Upper lobe of left lung (tissue), 6 donors: ENCODE results near the gene CPLANE1. TPM values are rescaled to one million over a fixed set of nuclear protein-coding genes. Genes with fewer than 3 reads are reported as not detected.

Experiments
- ATAC-seq, 2 donors: fragments of 200-7000 bp; cut with Tn5 transposase; one replicate each; pipeline ENCODE4 v1.9.1; 2022; ENCODE audit warnings: mild to moderate bottlenecking in 2 of 2, moderate library complexity in 2 of 2; ENCODE audit not compliant: low FRiP score in 2 of 2
- DNase-seq, 2 donors: peaks; one replicate each; pipeline ENCODE4 v3.0.0-alpha.2; 2019 to 2020
- H3K27ac ChIP-seq, 4 donors: fragments of 200-600 bp; sonication (generic); one replicate each; pipeline ENCODE4 v1.5.1; 2016 to 2019
- H3K27me3 ChIP-seq, 4 donors: fragments of 200-600 bp; sonication (generic); one replicate each; pipeline ENCODE4 v1.5.1; 2017 to 2019
- H3K36me3 ChIP-seq, 4 donors: fragments of 200-600 bp; sonication (generic); one replicate each; pipeline ENCODE4 v1.5.1; 2016 to 2019
- H3K4me1 ChIP-seq, 4 donors: fragments of 200-600 bp; sonication (generic); one replicate each; pipeline ENCODE4 v1.5.1; 2018 to 2019
- H3K4me3 ChIP-seq, 4 donors: fragments of 200-600 bp; sonication (generic); one replicate each; pipeline ENCODE4 v1.5.1; 2017 to 2019; ENCODE audit warnings: mild to moderate bottlenecking in 2 of 4, moderate library complexity in 1 of 4
- H3K9me3 ChIP-seq, 4 donors: fragments of 200-600 bp; sonication (generic); one replicate each; pipeline ENCODE4 v1.5.1; 2018 to 2019
- EP300 ChIP-seq, 4 donors: sonication (generic); formaldehyde crosslinking; IDR thresholded peaks; one replicate each; pipeline ENCODE4 v1.5.1; 2017; ENCODE audit warnings: antibody characterized with exemption in 4 of 4, control low read depth in 2 of 4
- POLR2A ChIP-seq, 4 donors: fragments of 450-650 bp; IDR thresholded peaks; one replicate each; pipeline ENCODE4 v1.5.1; 2016 to 2017; ENCODE audit warnings: antibody characterized with exemption in 4 of 4, mild to moderate bottlenecking in 2 of 4
- POLR2AphosphoS5 ChIP-seq, 2 donors: sonication (generic); formaldehyde crosslinking; IDR thresholded peaks; one replicate each; pipeline ENCODE4 v1.5.1; 2017; ENCODE audit warnings: antibody characterized with exemption in 2 of 2
- WGBS, 2 donors: methylation state at CpG; one replicate each; pipeline ENCODE4 v1.1.5; 2017 to 2018; 5-methylcytosine and 5-hydroxymethylcytosine counted together
- total RNA-seq, 6 donors: library from RNA; depleted of rRNA in 4 of 6; stranded (reverse); fragments of >200 nt in 4 of 6; gene quantifications; one replicate each; pipeline versions ENCODE4 v1.1.0 to v1.2.1, GENCODE V29; 2016 to 2021
- TF ChIP-seq, protein P1 (sequence below), 6 experiments: fragments of 450-650 bp in 4 of 6; fragments of 200-600 bp in 2 of 6; sonication (generic) in 2 of 6; IDR thresholded peaks; one replicate each; pipeline ENCODE4 v1.5.1; 2016 to 2019; ENCODE audit warnings: antibody characterized with exemption in 6 of 6
- donor health status: DM: no; HTN: no; CAD: no; lungs with moderate emphysema.
- donor health status: DM: no; HTN: yes; CAD: no; lungs with severe emphysema.

Gene CPLANE1
- total RNA-seq, 6 donors from 2014 or later: 15.5 to 58.0 (median 27.5) TPM

DNA sequence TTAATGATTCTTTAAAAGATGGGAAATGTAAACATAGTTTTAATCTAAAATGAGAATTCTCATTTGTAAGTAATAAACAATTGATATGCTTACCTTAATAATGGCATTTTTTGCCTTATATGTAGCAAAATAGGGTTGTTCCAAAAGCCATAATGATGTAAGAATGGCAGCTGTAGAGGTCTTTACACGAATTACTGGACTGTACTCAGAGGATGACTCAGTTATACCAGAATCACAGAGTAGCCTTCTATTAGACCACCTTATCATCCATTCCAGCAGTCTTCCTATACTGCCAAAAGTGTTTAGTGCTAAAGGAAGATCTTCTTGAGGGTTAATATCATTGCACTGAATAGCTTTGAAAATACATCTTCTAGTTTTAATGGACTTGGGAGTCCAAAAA lies 66.5 kb downstream of the CPLANE1 start:
- H3K4me1 ChIP-seq: no peaks in the 10 kb centered on the region
- WGBS, 2 donors: 77 to 78% methylated on average over 1 of the region's 1 CpG
- TF ChIP-seq, protein P1, sequence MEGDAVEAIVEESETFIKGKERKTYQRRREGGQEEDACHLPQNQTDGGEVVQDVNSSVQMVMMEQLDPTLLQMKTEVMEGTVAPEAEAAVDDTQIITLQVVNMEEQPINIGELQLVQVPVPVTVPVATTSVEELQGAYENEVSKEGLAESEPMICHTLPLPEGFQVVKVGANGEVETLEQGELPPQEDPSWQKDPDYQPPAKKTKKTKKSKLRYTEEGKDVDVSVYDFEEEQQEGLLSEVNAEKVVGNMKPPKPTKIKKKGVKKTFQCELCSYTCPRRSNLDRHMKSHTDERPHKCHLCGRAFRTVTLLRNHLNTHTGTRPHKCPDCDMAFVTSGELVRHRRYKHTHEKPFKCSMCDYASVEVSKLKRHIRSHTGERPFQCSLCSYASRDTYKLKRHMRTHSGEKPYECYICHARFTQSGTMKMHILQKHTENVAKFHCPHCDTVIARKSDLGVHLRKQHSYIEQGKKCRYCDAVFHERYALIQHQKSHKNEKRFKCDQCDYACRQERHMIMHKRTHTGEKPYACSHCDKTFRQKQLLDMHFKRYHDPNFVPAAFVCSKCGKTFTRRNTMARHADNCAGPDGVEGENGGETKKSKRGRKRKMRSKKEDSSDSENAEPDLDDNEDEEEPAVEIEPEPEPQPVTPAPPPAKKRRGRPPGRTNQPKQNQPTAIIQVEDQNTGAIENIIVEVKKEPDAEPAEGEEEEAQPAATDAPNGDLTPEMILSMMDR (IDR thresholded peaks at IDR 0.05): no peak
- H3K36me3 ChIP-seq: peaks cover 0 to 66% (median 30%) of the 10 kb centered on the region in 4 donors
- H3K27me3 ChIP-seq: no peaks in the 10 kb centered on the region
- no peak for ATAC-seq
- no peak overlapping the region for H3K27ac ChIP-seq
- no peaks in the 10 kb centered on the region for H3K9me3 ChIP-seq
- H3K4me3 ChIP-seq: no peak overlapping the region
- no peak for DNase-seq

DNA sequence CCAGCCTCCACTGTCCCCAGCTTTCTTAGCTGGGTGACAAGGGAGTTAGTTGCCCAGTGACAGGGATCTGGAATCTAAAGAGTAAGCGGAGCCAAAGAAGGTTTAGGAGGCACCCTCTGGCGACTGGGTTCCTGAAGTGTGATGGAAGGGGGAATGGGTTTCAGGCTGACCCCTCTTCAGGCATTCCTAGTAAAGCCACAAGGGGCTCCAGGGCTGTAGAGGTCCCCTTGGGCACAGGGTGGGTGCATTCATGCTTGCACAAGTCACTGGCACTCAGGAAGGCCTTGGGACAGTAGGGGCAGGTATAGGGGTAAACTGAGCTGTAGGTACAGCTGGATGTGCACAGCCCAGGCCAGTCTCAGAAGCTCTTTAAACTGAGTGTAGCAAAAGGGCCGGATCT lies 74.2 kb downstream of the CPLANE1 start:
- TF ChIP-seq EP300 (IDR thresholded peaks at IDR 0.05) (no peak), POLR2A (IDR thresholded peaks at IDR 0.05) (no peak), POLR2AphosphoS5 (IDR thresholded peaks at IDR 0.05) (no peak)
- TF ChIP-seq, protein P1 (IDR thresholded peaks at IDR 0.05): no peak
- 78 to 87% methylated on average over 2 to 3 of the region's 3 CpGs for WGBS, 2 donors
- H3K4me3 ChIP-seq: no peak overlapping the region
- peaks cover 19 to 92% (median 52%) of the 10 kb centered on the region in 4 donors for H3K36me3 ChIP-seq
- H3K4me1 ChIP-seq: no peaks in the 10 kb centered on the region
- no peaks in the 10 kb centered on the region for H3K9me3 ChIP-seq
- no peaks in the 10 kb centered on the region for H3K27me3 ChIP-seq
- no peak overlapping the region for H3K27ac ChIP-seq
- DNase-seq (no peak), ATAC-seq (no peak)

DNA sequence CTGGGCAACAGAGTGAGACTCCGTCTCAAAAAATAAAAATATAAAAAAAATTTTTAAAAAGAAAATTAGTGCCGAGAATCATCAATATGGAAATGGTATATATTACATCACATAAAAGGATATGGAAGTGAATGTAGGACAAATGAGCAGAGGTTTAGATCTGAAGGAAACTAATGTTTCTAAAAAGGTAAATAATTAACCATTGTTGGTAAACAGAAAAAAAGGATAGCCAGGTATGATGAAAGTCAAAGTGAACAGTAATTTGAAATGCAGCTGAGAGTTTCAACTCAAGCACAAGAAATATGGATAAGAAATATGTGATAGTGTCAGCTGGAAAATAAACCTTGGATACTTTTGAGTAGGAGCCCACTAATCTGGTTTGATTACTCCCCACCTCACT lies 76.2 kb downstream of the CPLANE1 start:
- TF ChIP-seq POLR2A (IDR thresholded peaks at IDR 0.05): no peak
- TF ChIP-seq EP300 (IDR thresholded peaks at IDR 0.05): no peak
- TF ChIP-seq, protein P1 (IDR thresholded peaks at IDR 0.05): no peak
- no peak for TF ChIP-seq POLR2AphosphoS5 (IDR thresholded peaks at IDR 0.05)
- Histone ChIP-seq H3K4me1 (no peaks in the 10 kb centered on the region), H3K36me3 (peaks cover 34 to 98% (median 57%) of the 10 kb centered on the region in 4 donors), H3K9me3 (no peaks in the 10 kb centered on the region), H3K27ac (no peak overlapping the region), H3K27me3 (no peaks in the 10 kb centered on the region), H3K4me3 (no peak overlapping the region)
- WGBS, 2 donors: 97 to 98% methylated on average over 2 of the region's 2 CpGs
- DNase-seq (no peak), ATAC-seq (no peak)

DNA sequence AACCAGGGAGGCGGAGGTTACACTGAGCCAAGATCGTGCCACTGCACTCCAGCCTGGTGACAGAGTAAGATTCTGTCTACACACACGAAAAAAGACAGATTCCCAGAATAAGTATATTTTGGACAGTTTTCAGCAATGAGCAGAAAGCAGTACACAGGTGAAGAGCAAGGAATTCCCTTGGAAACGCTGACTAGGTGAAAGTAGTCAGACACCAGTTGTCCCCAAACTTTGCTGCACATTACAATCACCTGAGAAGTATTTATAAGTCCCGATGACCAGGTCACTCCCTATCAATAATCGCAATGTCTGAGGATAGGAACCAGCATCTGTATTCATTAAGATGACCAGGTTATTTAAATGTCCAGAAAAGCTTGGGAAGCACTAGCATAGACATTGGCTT lies 78.3 kb downstream of the CPLANE1 start:
- H3K27ac ChIP-seq: no peak overlapping the region
- ATAC-seq: no peak
- H3K4me1 ChIP-seq: no peaks in the 10 kb centered on the region
- DNase-seq: no peak
- no peaks in the 10 kb centered on the region for H3K9me3 ChIP-seq
- H3K27me3 ChIP-seq: no peaks in the 10 kb centered on the region
- peaks cover 38 to 89% (median 52%) of the 10 kb centered on the region in 4 donors for H3K36me3 ChIP-seq
- H3K4me3 ChIP-seq: no peak overlapping the region
- TF ChIP-seq EP300 (IDR thresholded peaks at IDR 0.05): no peak
- TF ChIP-seq, protein P1 (IDR thresholded peaks at IDR 0.05): no peak
- WGBS, 2 donors: 95% methylated on average over 6 of the region's 6 CpGs

DNA sequence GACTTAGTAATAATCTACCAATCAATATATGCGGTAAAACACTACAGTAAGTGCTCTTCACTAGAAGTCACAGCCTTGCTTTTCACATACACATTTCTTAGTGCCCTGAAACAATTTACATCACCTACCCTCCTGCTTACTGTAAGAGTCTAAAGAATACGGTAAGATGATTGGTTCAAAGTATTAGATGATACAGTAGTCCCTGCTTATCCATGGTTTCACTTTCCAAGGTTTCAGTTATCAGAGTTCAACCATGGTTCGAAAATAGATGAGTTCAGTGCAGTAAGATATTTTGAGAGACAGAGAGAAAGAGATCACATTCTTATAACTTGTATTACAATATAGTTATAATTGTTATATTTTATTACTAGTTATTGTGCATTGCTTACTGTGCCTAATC lies 83.0 kb downstream of the CPLANE1 start:
- 92 to 98% methylated on average over 3 of the region's 3 CpGs for WGBS, 2 donors
- TF ChIP-seq, protein P1 (IDR thresholded peaks at IDR 0.05): no peak
- TF ChIP-seq POLR2A (IDR thresholded peaks at IDR 0.05) (no peak), EP300 (IDR thresholded peaks at IDR 0.05) (no peak), POLR2AphosphoS5 (IDR thresholded peaks at IDR 0.05) (no peak)
- Histone ChIP-seq H3K36me3 (peaks cover 20 to 61% (median 30%) of the 10 kb centered on the region in 4 donors), H3K27me3 (no peaks in the 10 kb centered on the region), H3K27ac (no peak overlapping the region), H3K4me3 (no peak overlapping the region), H3K4me1 (no peaks in the 10 kb centered on the region), H3K9me3 (no peaks in the 10 kb centered on the region)
- no peak for DNase-seq
- ATAC-seq: no peak
